K562 (cell line): Measurements from ENCODE around the gene GGCT. TPM values are rescaled to one million over a fixed set of nuclear protein-coding genes. Genes with fewer than 3 reads are reported as not detected.

ENCODE experiments used
- ATAC-seq: fragments of 200-7000 bp; cut with Tn5 transposase; 3 replicates; pipeline ENCODE4 v1.9.1; 2020; ENCODE audit warnings: moderate library complexity
- BruUV-seq: library from RNA; stranded (reverse); fragments of 400-500 nt; replicated peaks from 2 replicates; lab custom pipeline; 2021; lab: Mats Ljungman, UMichigan
- CTCF ChIA-PET: fragments of 300-600 bp; formaldehyde crosslinking; extraction: SDS; loops from one replicate; lab custom pipeline; 2021; ENCODE audit warnings: low intra/inter-chr PET ratio; lab: Yijun Ruan, JAX
- POLR2A ChIA-PET: fragments of 300-600, 350-650 bp; sonication (Branson Sonifier 250); formaldehyde crosslinking; extraction: SDS; loops from one replicate; lab custom pipeline; 2021; ENCODE audit warnings: antibody characterized with exemption, inconsistent platforms; lab: Yijun Ruan, JAX
- DNase-seq, 4 experiments: peaks; one replicate each; pipeline versions ENCODE4 v3.0.0 to v3.0.0-alpha.2; 2011 to 2018; ENCODE audit warnings: low spot score in 3 of 4, mixed read lengths in 3 of 4; ENCODE audit errors: extremely low read depth in 1 of 4
- FAIRE-seq: peaks from 2 replicates; lab custom pipeline; 2011; peaks lifted over from hg19 to GRCh38; lab: Jason Lieb, UNC
- H2AFZ ChIP-seq: 2 replicates; pipeline ENCODE4 v1.6.0; 2011; ENCODE audit warnings: low read depth, low read length, control low read depth, inconsistent platforms
- H3K27ac ChIP-seq: fragments of 200-600 bp; 3 replicates; pipeline ENCODE4 v1.8.0; 2011; ENCODE audit warnings: low read depth, mild to moderate bottlenecking, control low read depth, inconsistent platforms, low read length, moderate library complexity, mixed read lengths; ENCODE audit errors: extremely low read depth
- H3K27me3 ChIP-seq, 2 experiments: fragments of 300-600 bp in 1 of 2; 2 replicates in 1 of 2; 3 replicates in 1 of 2; pipeline versions ENCODE4 v1.6.0 to v1.8.0; 2011; ENCODE audit warnings: inconsistent platforms in 2 of 2, low read length in 2 of 2, mild to moderate bottlenecking in 1 of 2, mixed read lengths in 1 of 2, moderate library complexity in 1 of 2; ENCODE audit not compliant: control insufficient read depth in 2 of 2, insufficient read depth in 2 of 2
- H3K36me3 ChIP-seq: fragments of 300-600 bp; 3 replicates; pipeline ENCODE4 v1.8.0; 2011; ENCODE audit warnings: mild to moderate bottlenecking, low read length, inconsistent platforms; ENCODE audit not compliant: control insufficient read depth, insufficient read depth
- H3K4me1 ChIP-seq, 2 experiments: fragments of 200-600 bp in 1 of 2; replicated peaks in 1 of 2; 2 replicates in 1 of 2; 3 replicates in 1 of 2; pipeline versions ENCODE4 v1.5.1 to v1.8.0; 2011; ENCODE audit warnings: inconsistent platforms in 2 of 2, low read length in 2 of 2, mild to moderate bottlenecking in 1 of 2, mixed read lengths in 1 of 2, moderate library complexity in 1 of 2; ENCODE audit not compliant: control insufficient read depth in 2 of 2, insufficient read depth in 2 of 2
- H3K4me2 ChIP-seq: 2 replicates; pipeline ENCODE4 v1.6.1; 2011; ENCODE audit warnings: low read length, control low read depth, inconsistent platforms, mixed read lengths; ENCODE audit not compliant: insufficient read depth
- H3K4me3 ChIP-seq: fragments of 200-600 bp; sonication (generic), shearing (Covaris generic); 2 replicates; pipeline ENCODE4 v1.5.1; 2016; ENCODE audit warnings: control low read depth, inconsistent platforms
- H3K79me2 ChIP-seq: fragments of 200-600 bp; 3 replicates; pipeline ENCODE4 v1.8.0; 2011; ENCODE audit warnings: low read length, inconsistent platforms; ENCODE audit not compliant: control insufficient read depth, insufficient read depth
- H3K9ac ChIP-seq, 2 experiments: 2 replicates each; pipeline versions ENCODE4 v1.6.0 to v1.6.1; 2011; ENCODE audit warnings: low read depth in 2 of 2, low read length in 2 of 2, control low read depth in 1 of 2, inconsistent platforms in 1 of 2, mild to moderate bottlenecking in 1 of 2, mixed read lengths in 1 of 2; ENCODE audit not compliant: insufficient read depth in 1 of 2
- H3K9me1 ChIP-seq: one replicate; pipeline ENCODE4 v1.6.0; 2011; ENCODE audit warnings: inconsistent platforms, mild to moderate bottlenecking, low read length, moderate library complexity; ENCODE audit not compliant: control insufficient read depth, insufficient read depth
- H3K9me3 ChIP-seq: replicated peaks from 2 replicates; pipeline ENCODE4 v1.5.1; 2011; ENCODE audit warnings: low read depth, low read length, inconsistent platforms; ENCODE audit not compliant: control insufficient read depth, insufficient read depth
- H4K20me1 ChIP-seq: replicated peaks from 2 replicates; pipeline ENCODE4 v1.6.1; 2011; ENCODE audit warnings: low read length, inconsistent platforms, mixed read lengths; ENCODE audit not compliant: control insufficient read depth, insufficient read depth
- ARHGAP35 ChIP-seq: fragments of 450-650 bp; IDR thresholded peaks from 2 replicates; pipeline ENCODE4 v1.6.1; 2018; ENCODE audit not compliant: partially characterized antibody
- COPS2 ChIP-seq: fragments of 450-650 bp; conservative IDR thresholded peaks from 2 replicates; pipeline ENCODE4 v1.6.1; 2016; ENCODE audit warnings: mild to moderate bottlenecking, moderate library complexity
- CTCF ChIP-seq, 3 experiments: IDR thresholded peaks in 2 of 3; conservative IDR thresholded peaks in 1 of 3; 2 replicates each; pipeline ENCODE4 v1.5.1; 2011 to 2012; ENCODE audit warnings: low read length in 3 of 3, mild to moderate bottlenecking in 3 of 3, control low read depth in 2 of 3, improper control_type of control experiment in 1 of 3, inconsistent platforms in 1 of 3, low read depth in 1 of 3, mixed read lengths in 1 of 3, moderate library complexity in 1 of 3; ENCODE audit not compliant: insufficient read depth in 2 of 3
- ERF ChIP-seq: fragments of 450-650 bp; formaldehyde crosslinking; IDR thresholded peaks from 2 replicates; pipeline ENCODE4 v1.4.0; 2020; ENCODE audit warnings: mild to moderate bottlenecking, mixed read lengths
- ILF3 ChIP-seq: fragments of 450-650 bp; IDR thresholded peaks from 2 replicates; pipeline ENCODE4 v1.6.1; 2018; ENCODE audit warnings: antibody characterized with exemption, mild to moderate bottlenecking, moderate library complexity, borderline replicate concordance
- LARP7 ChIP-seq: fragments of 450-650 bp; IDR thresholded peaks from 2 replicates; pipeline ENCODE4 v1.6.1; 2016
- MBD2 ChIP-seq: sonication (generic); IDR thresholded peaks from 2 replicates; pipeline ENCODE4 v1.6.1; 2016; ENCODE audit warnings: low read depth, borderline replicate concordance
- MTF1 ChIP-seq: fragments of 250-450 bp; sonication (Bioruptor Pico); IDR thresholded peaks from 2 replicates; pipeline ENCODE4 v1.9.0; 2021; ENCODE audit warnings: moderate library complexity, mild to moderate bottlenecking, inconsistent platforms, borderline replicate concordance
- RCOR1 ChIP-seq, 2 experiments: IDR thresholded peaks; 2 replicates each; pipeline ENCODE4 v1.6.1; 2012; ENCODE audit warnings: low read depth in 2 of 2, low read length in 2 of 2, borderline replicate concordance in 1 of 2, improper control_type of control experiment in 1 of 2
- RHOXF2B ChIP-seq: fragments of 250-450 bp; sonication (Bioruptor Pico); conservative IDR thresholded peaks from 2 replicates; pipeline ENCODE4 v1.5.1; 2021
- TCF7 ChIP-seq: sonication (generic); IDR thresholded peaks from 2 replicates; pipeline ENCODE4 v1.6.1; 2016; ENCODE audit warnings: antibody characterized with exemption, borderline replicate concordance
- TCF7L2 ChIP-seq: fragments of 150-350 bp; IDR thresholded peaks from 2 replicates; pipeline ENCODE4 v1.6.1; 2016; ENCODE audit warnings: low read depth, mild to moderate bottlenecking, low read length, moderate library complexity
- THAP12 ChIP-seq: fragments of 250-450 bp; sonication (Bioruptor Pico); IDR thresholded peaks from 2 replicates; pipeline ENCODE4 v1.9.0; 2021; ENCODE audit warnings: mild to moderate bottlenecking, inconsistent platforms
- ZBTB1 ChIP-seq: sonication (generic); formaldehyde crosslinking; IDR thresholded peaks from 2 replicates; pipeline ENCODE4 v1.8.1; 2023; ENCODE audit warnings: missing genetic modification reagents, low read depth, mild to moderate bottlenecking, borderline replicate concordance
- ZBTB43 ChIP-seq: sonication (generic); formaldehyde crosslinking; IDR thresholded peaks from 2 replicates; pipeline ENCODE4 v1.8.0; 2023; ENCODE audit warnings: mild to moderate bottlenecking, missing genetic modification reagents
- ZNF12 ChIP-seq: sonication (generic); formaldehyde crosslinking; IDR thresholded peaks from 2 replicates; pipeline ENCODE4 v1.4.0; 2020; ENCODE audit warnings: mild to moderate bottlenecking, missing genetic modification reagents
- ZNF77 ChIP-seq: fragments of 250-450 bp; sonication (Bioruptor Pico); IDR thresholded peaks from 2 replicates; pipeline ENCODE4 v1.5.0; 2020
- WGBS: fragments of 100-300 bp; shearing (Covaris generic); methylation state at CpG from one replicate; pipeline ENCODE4 v1.1.6; 2016; ENCODE audit warnings: low coverage, mixed read lengths; ENCODE audit not compliant: insufficient coverage; ENCODE audit errors: missing lambda C conversion rate; 5-methylcytosine and 5-hydroxymethylcytosine counted together
- in situ Hi-C: fragments of 300-500 bp; cut with MboI; formaldehyde crosslinking; loops from 4 replicates; pipeline ENCODE4 v1.15.0; 2018; ENCODE audit warnings: inconsistent platforms, mixed read lengths
- intact Hi-C: fragments of 100-400 bp; cut with micrococcal nuclease; formaldehyde crosslinking; loops from 2 replicates; pipeline ENCODE4 v1.14.2; 2022
- polyA plus RNA-seq, 8 experiments: library from polyadenylated mRNA; depleted of rRNA in 4 of 8; stranded (reverse) in 5 of 8; unstranded in 3 of 8; fragments of >200 nt; fragmentation: Nextera tagmentation in 2 of 8; fragmentation: Illumina TruSeq in 1 of 8; extraction: Ambion mirVana in 2 of 8; extraction: Trizol in 1 of 8; gene quantifications; 2 replicates each; pipeline versions ENCODE4 v1.2.1 to v1.2.3, GENCODE V29; 2011 to 2014; ENCODE audit warnings: inconsistent platforms in 1 of 8, missing spikeins in 1 of 8
- total RNA-seq, 7 experiments: library from RNA; depleted of rRNA in 6 of 7; stranded (reverse); fragments of >200 nt in 6 of 7; fragmentation: Illumina TruSeq in 2 of 7; extraction: Trizol in 2 of 7; gene quantifications; 2 replicates each; pipeline versions ENCODE4 v1.2.1 to v1.2.3, GENCODE V29; 2011 to 2021; ENCODE audit warnings: low replicate concordance in 1 of 7

GGCT gene
- total and polyA plus RNA-seq, 9 of the 15 experiments (the other 6 are each of a cell fraction or from before 2014, with no cell fraction given): 79.0 to 349 (median 136) TPM

- no peaks in the 10 kb centered on the region for H3K27me3 ChIP-seq
- intact Hi-C loops: no loop called here
- CTCF ChIA-PET: no interaction called here
- no peak overlapping the region for H3K4me2 ChIP-seq
- in situ Hi-C loops: no loop called here
- TF ChIP-seq THAP12 (CRISPR knock-in tag) (no peak), MBD2 (no peak), ZNF77 (CRISPR knock-in tag) (no peak), CTCF (IDR thresholded peaks at IDR 0.05 in 2 of 3, conservative IDR thresholded peaks at IDR 0.05 in 1 of 3; ENCODE audit: insufficient read depth in 2 of 3, low read depth in 1 of 3, low read length in 3 of 3) (no peak), TCF7 (no peak), ZBTB1 (CRISPR knock-in tag) (no peak), LARP7 (no peak), TCF7L2 (no peak), COPS2 (no peak), MTF1 (CRISPR knock-in tag) (no peak), ARHGAP35 (no peak), ZNF12 (CRISPR knock-in tag) (no peak), ERF (no peak), RHOXF2B (no peak), ILF3 (no peak), ZBTB43 (CRISPR knock-in tag) (no peak), RCOR1 (IDR thresholded peaks at IDR 0.05; ENCODE audit: borderline replicate concordance in 1 of 2, low read depth in 2 of 2, low read length in 2 of 2) (no peak)
- no peak overlapping the region for H2AFZ ChIP-seq
- no peak overlapping the region for H3K9ac ChIP-seq
- H3K9me1 ChIP-seq: peaks cover 3% of the 10 kb centered on the region
- FAIRE-seq (no peak), DNase-seq (no peak), ATAC-seq (no peak)
- H3K36me3 ChIP-seq: no peaks in the 10 kb centered on the region
- no peaks in the 10 kb centered on the region for H3K9me3 ChIP-seq
- H4K20me1 ChIP-seq: no peaks in the 10 kb centered on the region
- peaks cover 6 to 7% of the 10 kb centered on the region in 2 experiments for H3K4me1 ChIP-seq
- H3K27ac ChIP-seq: no peak overlapping the region
- no peaks in the 10 kb centered on the region for H3K79me2 ChIP-seq
- 35% methylated on average over 1 of the region's 1 CpG for WGBS
- no TSS peak for BruUV-seq
- no peak overlapping the region for H3K4me3 ChIP-seq
- POLR2A ChIA-PET: no interaction called here
These were observed 25.7 kb upstream of the GGCT start for GRCh38 chr7:30530373-30530772.
